NT2/D1 (cell line): ENCODE data around the gene FNDC1.

Experiments used
- SUZ12 ChIP-seq: IDR thresholded peaks from 2 replicates; pipeline ENCODE4 v1.6.1; 2011; ENCODE audit not compliant: insufficient read length, insufficient read depth; ENCODE audit errors: extremely low read depth
- YY1 ChIP-seq: IDR thresholded peaks from 2 replicates; pipeline ENCODE4 v1.6.1; 2011; ENCODE audit not compliant: insufficient read length, insufficient read depth
- ZNF274 ChIP-seq: IDR thresholded peaks from 2 replicates; pipeline ENCODE4 v1.6.1; 2011; ENCODE audit warnings: mild to moderate bottlenecking, low read depth, low read length

- TF ChIP-seq SUZ12, result no peak
- no peak for TF ChIP-seq ZNF274
- no peak for TF ChIP-seq YY1
These were observed 113.2 kb downstream of the FNDC1 start for GRCh38 chr6:159282421-159282820.
